Measurements from ENCODE around the gene ATXN1.

The ATXN1 gene

DNA sequence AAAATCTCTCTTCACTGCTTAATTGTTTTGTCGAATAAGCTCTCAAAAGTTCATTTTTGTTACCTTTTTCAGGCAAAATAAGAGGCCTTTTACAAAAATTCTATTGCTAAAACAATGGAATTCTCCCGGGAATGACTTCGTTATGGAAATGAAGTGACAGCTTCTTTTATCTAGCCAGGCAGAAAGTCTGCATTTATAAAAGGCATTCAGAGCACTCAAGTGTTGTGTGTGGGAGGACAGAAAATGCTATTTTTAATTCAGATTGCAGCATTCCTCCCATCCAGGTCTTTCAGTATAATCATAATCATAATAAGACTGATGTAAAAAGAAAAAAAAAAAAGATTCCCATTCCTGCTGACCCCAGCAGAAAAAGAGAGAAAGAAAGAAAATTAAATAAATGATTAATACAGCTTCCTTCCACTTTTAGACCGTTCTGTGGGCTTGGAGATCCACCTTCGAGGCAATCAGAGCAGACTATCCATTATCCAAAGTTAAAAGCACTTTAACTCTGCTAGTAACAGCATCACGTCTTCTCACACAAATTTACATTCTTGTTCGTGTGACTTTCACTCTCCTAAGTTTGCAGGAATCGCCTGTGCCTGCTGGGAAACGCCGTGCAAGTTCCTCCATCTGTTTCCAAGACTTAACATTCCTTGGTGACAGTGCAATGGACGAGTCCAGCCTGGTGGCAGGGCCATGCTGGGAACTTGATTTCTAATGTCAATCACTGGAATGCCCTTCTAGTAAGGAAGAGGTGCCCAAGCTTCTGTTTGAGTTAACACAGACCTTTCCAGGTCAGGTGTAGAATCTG lies 264.1 kb downstream of the ATXN1 start:
- DNase-seq: no peak
- H3K27ac ChIP-seq: no peak overlapping the region
- no peaks in the 10 kb centered on the region for H3K27me3 ChIP-seq (replicated peaks)
- H3K4me3 ChIP-seq (ENCODE audit: low read depth, low read length): no peak overlapping the region
- TF ChIP-seq, protein P1, sequence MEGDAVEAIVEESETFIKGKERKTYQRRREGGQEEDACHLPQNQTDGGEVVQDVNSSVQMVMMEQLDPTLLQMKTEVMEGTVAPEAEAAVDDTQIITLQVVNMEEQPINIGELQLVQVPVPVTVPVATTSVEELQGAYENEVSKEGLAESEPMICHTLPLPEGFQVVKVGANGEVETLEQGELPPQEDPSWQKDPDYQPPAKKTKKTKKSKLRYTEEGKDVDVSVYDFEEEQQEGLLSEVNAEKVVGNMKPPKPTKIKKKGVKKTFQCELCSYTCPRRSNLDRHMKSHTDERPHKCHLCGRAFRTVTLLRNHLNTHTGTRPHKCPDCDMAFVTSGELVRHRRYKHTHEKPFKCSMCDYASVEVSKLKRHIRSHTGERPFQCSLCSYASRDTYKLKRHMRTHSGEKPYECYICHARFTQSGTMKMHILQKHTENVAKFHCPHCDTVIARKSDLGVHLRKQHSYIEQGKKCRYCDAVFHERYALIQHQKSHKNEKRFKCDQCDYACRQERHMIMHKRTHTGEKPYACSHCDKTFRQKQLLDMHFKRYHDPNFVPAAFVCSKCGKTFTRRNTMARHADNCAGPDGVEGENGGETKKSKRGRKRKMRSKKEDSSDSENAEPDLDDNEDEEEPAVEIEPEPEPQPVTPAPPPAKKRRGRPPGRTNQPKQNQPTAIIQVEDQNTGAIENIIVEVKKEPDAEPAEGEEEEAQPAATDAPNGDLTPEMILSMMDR (IDR thresholded peaks at IDR 0.05; ENCODE audit: low read depth, low read length, missing control alignments): no peak
- in situ Hi-C loops (cut with HindIII; ENCODE audit: low pct_ligation_motif_present, low sequenced_read_pairs): no loop called here
- H3K36me3 ChIP-seq (replicated peaks): no peaks in the 10 kb centered on the region

DNA sequence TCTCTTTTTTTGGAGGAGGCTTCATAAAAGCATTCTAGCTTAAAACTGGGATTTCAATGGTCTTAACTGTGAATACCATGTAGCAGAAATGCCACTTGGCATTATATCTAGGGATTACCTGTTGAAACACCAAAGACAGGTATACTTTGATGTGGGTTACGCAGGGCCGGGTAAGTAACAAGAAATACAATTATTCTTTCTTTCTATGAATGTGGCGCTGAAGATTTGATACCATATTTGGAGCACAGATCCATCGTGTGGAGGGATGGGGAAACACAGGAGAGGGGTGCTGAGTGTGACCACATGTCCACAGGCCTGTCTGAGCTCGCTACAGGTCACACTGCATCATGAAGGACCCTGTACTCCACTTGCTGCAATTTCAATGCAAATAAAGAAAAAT lies 265.1 kb downstream of the ATXN1 start:
- in situ Hi-C loops (cut with HindIII; ENCODE audit: low pct_ligation_motif_present, low sequenced_read_pairs): no loop called here
- Histone ChIP-seq H3K36me3 (replicated peaks) (no peaks in the 10 kb centered on the region), H3K27ac (no peak overlapping the region), H3K27me3 (replicated peaks) (no peaks in the 10 kb centered on the region), H3K4me3 (ENCODE audit: low read depth, low read length) (no peak overlapping the region)
- no peak for DNase-seq
- TF ChIP-seq, protein P1 (IDR thresholded peaks at IDR 0.05; ENCODE audit: low read depth, low read length, missing control alignments): peak; percentile 15

DNA sequence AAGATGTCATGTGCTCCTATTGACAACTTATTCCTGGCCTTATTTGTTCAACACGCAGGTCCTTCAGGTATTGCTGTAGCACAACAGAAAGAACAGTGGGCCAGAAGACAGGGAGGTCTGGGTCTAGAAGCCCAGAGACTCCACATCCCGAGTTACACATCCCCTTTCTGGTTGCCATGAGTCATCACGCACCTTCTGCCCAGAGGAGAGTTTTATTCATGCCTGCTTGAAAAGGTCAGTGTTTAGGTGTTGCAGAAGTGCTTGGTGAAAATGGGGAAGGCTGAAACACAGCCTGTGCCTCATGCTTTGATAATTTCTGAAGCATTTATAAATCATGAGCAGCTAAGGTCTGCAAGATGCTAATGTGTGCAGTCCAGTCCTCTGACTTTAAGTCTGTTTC lies 266.5 kb downstream of the ATXN1 start:
- Histone ChIP-seq H3K4me3 (ENCODE audit: low read depth, low read length) (no peak overlapping the region), H3K27ac (no peak overlapping the region), H3K36me3 (replicated peaks) (no peaks in the 10 kb centered on the region), H3K27me3 (replicated peaks) (no peaks in the 10 kb centered on the region)
- TF ChIP-seq, protein P1 (IDR thresholded peaks at IDR 0.05; ENCODE audit: low read depth, low read length, missing control alignments): no peak
- no peak for DNase-seq
- in situ Hi-C loops (cut with HindIII; ENCODE audit: low pct_ligation_motif_present, low sequenced_read_pairs): no loop called here

DNA sequence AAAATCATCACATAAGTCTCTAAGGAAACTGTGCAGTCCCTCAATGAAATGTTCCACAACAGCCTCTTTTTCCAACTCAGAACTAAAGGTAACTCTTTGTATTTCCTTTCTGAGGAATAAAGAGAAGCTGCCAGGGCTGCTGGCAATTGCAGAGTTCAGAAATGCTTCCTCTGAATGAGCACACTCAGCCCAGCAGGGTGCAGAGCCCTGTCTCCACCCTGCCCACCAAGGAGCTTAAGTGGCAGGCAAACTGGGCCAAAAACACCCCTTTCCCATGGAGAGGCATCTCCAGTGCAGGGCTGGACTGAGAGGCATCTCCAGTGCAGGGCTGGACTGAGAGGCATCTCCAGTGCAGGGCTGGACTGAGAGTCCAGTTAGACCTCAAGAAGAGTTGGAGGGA lies 267.5 kb downstream of the ATXN1 start:
- in situ Hi-C loops (cut with HindIII; ENCODE audit: low pct_ligation_motif_present, low sequenced_read_pairs): no loop called here
- TF ChIP-seq, protein P1 (IDR thresholded peaks at IDR 0.05; ENCODE audit: low read depth, low read length, missing control alignments): no peak
- Histone ChIP-seq H3K27me3 (replicated peaks) (no peaks in the 10 kb centered on the region), H3K4me3 (ENCODE audit: low read depth, low read length) (no peak overlapping the region), H3K27ac (no peak overlapping the region), H3K36me3 (replicated peaks) (no peaks in the 10 kb centered on the region)
- no peak for DNase-seq

DNA sequence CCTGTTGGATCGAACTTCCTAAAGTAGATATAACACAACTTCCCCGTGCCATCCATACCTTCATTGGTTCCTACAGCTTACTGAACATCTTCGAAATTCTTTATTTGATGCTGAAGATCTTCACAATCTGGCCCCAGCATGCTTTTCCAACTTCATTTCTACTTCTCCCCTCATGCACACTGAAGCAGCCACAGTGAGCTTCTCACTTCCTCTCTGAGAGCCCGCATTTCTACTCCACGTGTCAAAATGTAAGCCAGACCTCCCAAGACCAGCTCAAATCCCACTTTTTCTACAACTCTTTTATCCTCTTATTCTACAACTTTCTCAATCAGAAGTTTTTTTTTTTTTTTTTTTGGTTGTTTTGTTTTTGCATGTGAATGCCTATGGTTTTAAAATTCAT lies 268.1 kb downstream of the ATXN1 start:
- DNase-seq: no peak
- Histone ChIP-seq H3K27ac (no peak overlapping the region), H3K27me3 (replicated peaks) (no peaks in the 10 kb centered on the region), H3K36me3 (replicated peaks) (no peaks in the 10 kb centered on the region), H3K4me3 (ENCODE audit: low read depth, low read length) (no peak overlapping the region)
- in situ Hi-C loops (cut with HindIII; ENCODE audit: low pct_ligation_motif_present, low sequenced_read_pairs): no loop called here
- TF ChIP-seq, protein P1 (IDR thresholded peaks at IDR 0.05; ENCODE audit: low read depth, low read length, missing control alignments): no peak

All from brain microvascular endothelial cell (primary cell).